ENCODE data around the gene GIPR. TPM values are rescaled to one million over a fixed set of nuclear protein-coding genes. Genes with fewer than 3 reads are reported as not detected.

GIPR gene
- total and polyA plus RNA-seq, 10 of the 15 experiments (the other 5 are each of a cell fraction or from before 2014, with no cell fraction given), result 1.7 to 26.3 (median 13.7) TPM

- TF ChIP-seq IRF3 (IDR thresholded peaks at IDR 0.05) (no peak), ETV6 (conservative IDR thresholded peaks at IDR 0.05 in 1 of 2, IDR thresholded peaks at IDR 0.05 in 1 of 2; ENCODE audit: borderline replicate concordance in 1 of 2, low read depth in 1 of 2) (no peak), RELB (IDR thresholded peaks at IDR 0.05; ENCODE audit: low read depth) (no peak), NFYA (IDR thresholded peaks at IDR 0.05; ENCODE audit: borderline replicate concordance, low read depth, low read length) (no peak), PML (IDR thresholded peaks at IDR 0.05; ENCODE audit: low read length) (no peak), BCL11A (IDR thresholded peaks at IDR 0.05; ENCODE audit: low read depth, low read length) (no peak), DPF2 (IDR thresholded peaks at IDR 0.05) (no peak), MEF2A (IDR thresholded peaks at IDR 0.05; ENCODE audit: insufficient read depth, low read depth, low read length) (no peak), CUX1 (IDR thresholded peaks at IDR 0.05; ENCODE audit: insufficient replicate concordance, low read depth, low read length) (no peak), PBX3 (IDR thresholded peaks at IDR 0.05; ENCODE audit: insufficient replicate concordance, low read depth, low read length) (peak; percentile 86), ZBTB4 (CRISPR knock-in tag; IDR thresholded peaks at IDR 0.05) (no peak), SUZ12 (IDR thresholded peaks at IDR 0.05; ENCODE audit: unreplicated experiment) (no peak), RB1 (IDR thresholded peaks at IDR 0.05; ENCODE audit: borderline replicate concordance) (no peak), HDGF (IDR thresholded peaks at IDR 0.05) (peak; percentile 79)
These were observed 9.6 kb downstream of the GIPR start (continued) for GRCh38 chr19:45677351-45678230.
